Muscle layer of duodenum (tissue), 2 donors: Measurements from ENCODE around the gene CSNK1E.
"Not testable (repeated sequence)": the region's sequence is repeated elsewhere in the genome, so short reads cannot be mapped to it uniquely, and the experiment has no call there.

Source experiments
- H3K27ac ChIP-seq: one replicate; pipeline ENCODE4 v1.7.0; 2013; ENCODE audit warnings: mild to moderate bottlenecking, low read length
- H3K27me3 ChIP-seq: one replicate; pipeline ENCODE4 v1.7.0; 2013; ENCODE audit warnings: low read depth, mild to moderate bottlenecking, control low read depth, low read length
- H3K36me3 ChIP-seq, 2 donors: one replicate each; pipeline ENCODE4 v1.7.0; 2013; ENCODE audit warnings: low read length in 2 of 2, control low read depth in 1 of 2, mild to moderate bottlenecking in 1 of 2; ENCODE audit not compliant: insufficient read depth in 2 of 2, control insufficient read depth in 1 of 2
- H3K4me1 ChIP-seq, 2 donors: one replicate each; pipeline ENCODE4 v1.7.0; 2013; ENCODE audit warnings: low read length in 2 of 2, mild to moderate bottlenecking in 2 of 2, control low read depth in 1 of 2, moderate library complexity in 1 of 2; ENCODE audit not compliant: insufficient read depth in 2 of 2, control insufficient read depth in 1 of 2
- H3K4me3 ChIP-seq, 2 donors: one replicate each; pipeline ENCODE4 v1.7.0; 2013; ENCODE audit warnings: low read length in 2 of 2, low read depth in 1 of 2, mild to moderate bottlenecking in 1 of 2
- H3K9me3 ChIP-seq, 2 donors: one replicate each; pipeline ENCODE4 v1.7.0; 2013; ENCODE audit warnings: low read length in 2 of 2, control low read depth in 1 of 2, mild to moderate bottlenecking in 1 of 2; ENCODE audit not compliant: control insufficient read depth in 1 of 2
- donor health status: healthy.

The CSNK1E gene

GRCh38 chr22:38348751-38349496 is 31.7 kb upstream of the CSNK1E start:
- Histone ChIP-seq H3K4me3 (no peak overlapping the region), H3K9me3 (no peaks in the 10 kb centered on the region), H3K27me3 (no peaks in the 10 kb centered on the region), H3K36me3 (no peaks in the 10 kb centered on the region), H3K4me1 (no peaks in the 10 kb centered on the region), H3K27ac (no peak overlapping the region)

- no peaks in the 10 kb centered on the region for H3K4me1 ChIP-seq
- H3K27me3 ChIP-seq, result no peaks in the 10 kb centered on the region
- no peaks in the 10 kb centered on the region for H3K9me3 ChIP-seq
- H3K36me3 ChIP-seq, result no peaks in the 10 kb centered on the region
- no peak overlapping the region for H3K4me3 ChIP-seq
- no peak overlapping the region for H3K27ac ChIP-seq
Measured at GRCh38 chr22:38347944-38348750, 30.9 kb upstream of the CSNK1E start.

- Histone ChIP-seq H3K9me3 (no peaks in the 10 kb centered on the region), H3K4me3 (no peak overlapping the region), H3K27ac (no peak overlapping the region), H3K36me3 (no peaks in the 10 kb centered on the region), H3K4me1 (no peaks in the 10 kb centered on the region), H3K27me3 (no peaks in the 10 kb centered on the region)
Measured at GRCh38 chr22:38347181-38347943, 30.1 kb upstream of the CSNK1E start.

- no peaks in the 10 kb centered on the region for H3K9me3 ChIP-seq
- no peak overlapping the region for H3K27ac ChIP-seq
- no peak overlapping the region for H3K4me3 ChIP-seq
- H3K36me3 ChIP-seq, result no peaks in the 10 kb centered on the region
- H3K27me3 ChIP-seq, result no peaks in the 10 kb centered on the region
- no peaks in the 10 kb centered on the region for H3K4me1 ChIP-seq
Measured at GRCh38 chr22:38346506-38346905, 29.3 kb upstream of the CSNK1E start.

GRCh38 chr22:38345782-38346181 is 28.5 kb upstream of the CSNK1E start:
- Histone ChIP-seq H3K4me1 (no peaks in the 10 kb centered on the region), H3K9me3 (no peaks in the 10 kb centered on the region), H3K4me3 (no peak overlapping the region), H3K36me3 (no peaks in the 10 kb centered on the region), H3K27ac (no peak overlapping the region), H3K27me3 (no peaks in the 10 kb centered on the region)

GRCh38 chr22:38339893-38340292 is 22.7 kb upstream of the CSNK1E start:
- H3K4me3 ChIP-seq, H3K36me3 ChIP-seq, H3K9me3 ChIP-seq, H3K4me1 ChIP-seq, H3K27ac ChIP-seq, H3K27me3 ChIP-seq: not testable (repeated sequence)

GRCh38 chr22:38338772-38339379 is 21.6 kb upstream of the CSNK1E start:
- Histone ChIP-seq H3K4me3 (no peak overlapping the region), H3K27ac (no peak overlapping the region), H3K4me1 (peaks cover 0 to 4% of the 10 kb centered on the region in 2 donors), H3K9me3 (no peaks in the 10 kb centered on the region), H3K27me3 (no peaks in the 10 kb centered on the region), H3K36me3 (no peaks in the 10 kb centered on the region)

- peaks cover 0 to 4% of the 10 kb centered on the region in 2 donors for H3K4me1 ChIP-seq
- no peak overlapping the region for H3K27ac ChIP-seq
- H3K4me3 ChIP-seq, result peak overlapping the region; percentile 17 to 45
- no peaks in the 10 kb centered on the region for H3K9me3 ChIP-seq
- H3K36me3 ChIP-seq, result no peaks in the 10 kb centered on the region
- no peaks in the 10 kb centered on the region for H3K27me3 ChIP-seq
Measured at GRCh38 chr22:38336699-38337098, 19.5 kb upstream of the CSNK1E start.

- no peak overlapping the region for H3K27ac ChIP-seq
- no peaks in the 10 kb centered on the region for H3K36me3 ChIP-seq
- H3K4me3 ChIP-seq, result no peak overlapping the region
- no peaks in the 10 kb centered on the region for H3K27me3 ChIP-seq
- peaks cover 0 to 4% of the 10 kb centered on the region in 2 donors for H3K4me1 ChIP-seq
- no peaks in the 10 kb centered on the region for H3K9me3 ChIP-seq
Measured at GRCh38 chr22:38335077-38335476, 17.8 kb upstream of the CSNK1E start.

- H3K4me3 ChIP-seq, result no peak overlapping the region
- H3K4me1 ChIP-seq, result no peaks in the 10 kb centered on the region
- H3K9me3 ChIP-seq, result no peaks in the 10 kb centered on the region
- no peaks in the 10 kb centered on the region for H3K36me3 ChIP-seq
- no peak overlapping the region for H3K27ac ChIP-seq
- no peaks in the 10 kb centered on the region for H3K27me3 ChIP-seq
Measured at GRCh38 chr22:38327805-38328204, 10.6 kb upstream of the CSNK1E start.

GRCh38 chr22:38327396-38327795 is 10.2 kb upstream of the CSNK1E start:
- Histone ChIP-seq H3K27ac (no peak overlapping the region), H3K4me1 (no peaks in the 10 kb centered on the region), H3K9me3 (no peaks in the 10 kb centered on the region), H3K36me3 (no peaks in the 10 kb centered on the region), H3K27me3 (no peaks in the 10 kb centered on the region), H3K4me3 (no peak overlapping the region)
